ENCODE data around the gene GMDS. TPM values are rescaled to one million over a fixed set of nuclear protein-coding genes. Genes with fewer than 3 reads are reported as not detected.

Gene GMDS
- total and polyA plus RNA-seq, 2 of the 8 experiments (the other 6 are each of a cell fraction or from before 2014, with no cell fraction given) = 16.8 to 50.0 TPM

GRCh38 chr6:1789092-1789491 lies 456.3 kb downstream of the GMDS start (continued):
- TF ChIP-seq, protein P1, sequence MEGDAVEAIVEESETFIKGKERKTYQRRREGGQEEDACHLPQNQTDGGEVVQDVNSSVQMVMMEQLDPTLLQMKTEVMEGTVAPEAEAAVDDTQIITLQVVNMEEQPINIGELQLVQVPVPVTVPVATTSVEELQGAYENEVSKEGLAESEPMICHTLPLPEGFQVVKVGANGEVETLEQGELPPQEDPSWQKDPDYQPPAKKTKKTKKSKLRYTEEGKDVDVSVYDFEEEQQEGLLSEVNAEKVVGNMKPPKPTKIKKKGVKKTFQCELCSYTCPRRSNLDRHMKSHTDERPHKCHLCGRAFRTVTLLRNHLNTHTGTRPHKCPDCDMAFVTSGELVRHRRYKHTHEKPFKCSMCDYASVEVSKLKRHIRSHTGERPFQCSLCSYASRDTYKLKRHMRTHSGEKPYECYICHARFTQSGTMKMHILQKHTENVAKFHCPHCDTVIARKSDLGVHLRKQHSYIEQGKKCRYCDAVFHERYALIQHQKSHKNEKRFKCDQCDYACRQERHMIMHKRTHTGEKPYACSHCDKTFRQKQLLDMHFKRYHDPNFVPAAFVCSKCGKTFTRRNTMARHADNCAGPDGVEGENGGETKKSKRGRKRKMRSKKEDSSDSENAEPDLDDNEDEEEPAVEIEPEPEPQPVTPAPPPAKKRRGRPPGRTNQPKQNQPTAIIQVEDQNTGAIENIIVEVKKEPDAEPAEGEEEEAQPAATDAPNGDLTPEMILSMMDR (IDR thresholded peaks at IDR 0.05; ENCODE audit: control extremely low read depth in 1 of 3, insufficient read depth in 1 of 3, low read depth in 1 of 3, low read length in 3 of 3) = no peak
- TF ChIP-seq CBX8 (IDR thresholded peaks at IDR 0.05; ENCODE audit: borderline replicate concordance, low read depth, low read length) (no peak), TEAD4 (IDR thresholded peaks at IDR 0.05; ENCODE audit: low read depth, low read length) (no peak)
